ENCODE data around the gene DDI1. TPM values are rescaled to one million over a fixed set of nuclear protein-coding genes. Genes with fewer than 3 reads are reported as not detected.

Gene DDI1
- total RNA-seq = not detected
- long read RNA-seq = 0 reads

DNA sequence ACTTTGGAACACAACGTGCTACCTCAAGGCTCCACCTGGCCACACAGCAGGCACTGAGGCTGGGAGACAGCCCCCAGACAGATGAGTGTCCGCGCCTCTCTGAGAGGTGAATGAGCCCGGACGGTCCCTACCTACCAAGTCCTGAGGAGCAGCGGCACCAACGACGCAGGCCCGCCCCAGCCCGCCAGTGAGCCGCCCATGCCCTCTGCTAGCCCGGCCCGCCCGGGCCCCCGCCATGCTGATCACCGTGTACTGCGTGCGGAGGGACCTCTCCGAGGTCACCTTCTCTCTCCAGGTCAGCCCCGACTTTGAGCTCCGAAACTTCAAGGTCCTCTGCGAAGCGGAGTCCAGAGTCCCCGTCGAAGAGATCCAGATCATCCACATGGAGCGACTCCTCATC, at the start of gene DDI1:
Gene DDI1 (plus strand): TSS at position 53 of the 400 bp plus-strand sequence. CDS start 183 bp downstream, at position 236.
- ATAC-seq = no peak
- intact Hi-C loops (cut with DNase I, micrococcal nuclease) = no loop called here
- no peak for DNase-seq

DNA sequence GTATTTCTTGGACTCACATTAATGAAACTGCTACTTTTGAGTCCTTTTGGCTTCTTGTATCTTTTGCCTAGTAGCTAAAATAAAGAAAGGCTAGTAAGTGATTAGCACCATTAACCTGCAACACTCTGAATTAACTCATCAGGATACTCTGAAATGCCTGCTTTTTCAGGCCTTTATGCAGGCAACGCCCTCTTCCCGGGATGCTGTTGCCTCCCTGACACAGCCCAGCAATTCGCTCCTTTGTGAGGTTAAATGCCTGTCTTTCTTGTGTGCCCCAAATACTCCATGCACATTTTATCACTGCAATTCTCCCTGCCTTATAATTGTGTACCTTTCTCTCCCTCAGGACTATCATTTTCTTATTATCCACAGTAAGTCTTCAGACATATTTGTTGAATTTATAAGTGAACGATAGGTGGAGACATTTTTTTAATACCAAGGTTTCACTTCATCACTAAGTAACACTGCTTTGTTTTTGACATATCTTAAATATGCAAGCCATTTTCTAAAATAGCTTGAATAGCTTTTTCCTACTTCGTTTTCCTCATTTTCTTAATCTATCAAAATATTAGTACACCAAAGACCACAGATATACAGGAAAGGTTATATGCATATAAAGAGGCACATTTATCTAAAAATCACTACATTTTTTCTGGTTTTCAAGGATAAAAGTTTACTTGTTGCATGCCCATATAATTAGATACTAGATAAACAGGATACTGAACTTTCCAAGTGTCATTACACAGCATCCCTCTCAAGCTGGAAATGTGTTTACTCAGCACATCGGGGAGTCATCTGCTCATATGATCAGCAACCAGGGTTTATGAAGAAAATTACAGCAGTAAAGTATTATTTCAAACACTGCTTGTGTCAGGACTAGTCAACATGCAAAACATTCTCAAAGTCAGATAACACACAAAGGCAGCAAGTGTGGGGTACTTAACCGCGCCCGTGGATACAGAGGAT, 48.5 kb upstream of the DDI1 start:
- ATAC-seq (no peak), DNase-seq (no peak)
- intact Hi-C loops (cut with DNase I, micrococcal nuclease) = no loop called here

GRCh38 chr11:103988595-103988969, 47.9 kb upstream of the DDI1 start:
- ATAC-seq = no peak
- DNase-seq = no peak
- intact Hi-C loops (cut with DNase I, micrococcal nuclease) = no loop called here

DNA sequence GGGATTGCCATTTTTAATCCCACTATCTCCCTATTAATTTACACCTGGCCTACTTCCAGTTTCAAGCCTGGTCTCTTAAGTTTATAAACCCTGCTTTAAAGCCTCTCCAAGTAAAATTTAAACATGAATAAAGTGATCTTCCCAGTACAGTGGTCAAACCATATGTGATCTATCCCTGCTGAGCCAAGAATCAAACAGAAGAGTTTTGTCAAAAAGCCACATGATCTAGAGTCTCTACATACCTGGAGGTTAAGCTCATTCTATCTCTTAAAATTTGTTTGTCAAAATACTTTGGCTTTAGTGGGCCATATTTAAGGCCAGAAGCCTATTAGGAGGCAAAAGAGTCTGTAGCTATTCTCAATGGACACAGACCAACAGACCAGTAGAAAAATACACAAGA, 42.9 kb upstream of the DDI1 start:
- ATAC-seq = no peak
- intact Hi-C loops (cut with DNase I, micrococcal nuclease) = no loop called here
- DNase-seq = no peak

DNA sequence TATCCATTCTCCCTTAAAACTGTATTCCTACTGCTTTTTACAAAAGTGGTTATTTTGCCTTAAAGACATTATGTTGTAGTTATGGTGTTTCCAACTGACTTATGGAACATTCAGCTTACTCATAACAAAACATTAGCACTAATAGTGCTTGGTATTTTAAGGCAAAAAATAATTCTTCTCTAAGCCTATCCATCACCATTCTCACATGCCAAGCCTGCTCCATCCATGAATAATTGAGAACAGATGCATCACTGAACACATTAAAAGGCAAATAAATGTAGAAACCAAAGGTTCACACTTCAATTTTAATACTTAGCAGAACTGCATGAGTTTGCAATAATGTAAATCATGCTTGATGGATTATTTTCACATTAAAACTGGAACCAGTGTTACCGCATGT, 42.3 kb upstream of the DDI1 start:
- no peak for DNase-seq
- ATAC-seq = no peak

DNA sequence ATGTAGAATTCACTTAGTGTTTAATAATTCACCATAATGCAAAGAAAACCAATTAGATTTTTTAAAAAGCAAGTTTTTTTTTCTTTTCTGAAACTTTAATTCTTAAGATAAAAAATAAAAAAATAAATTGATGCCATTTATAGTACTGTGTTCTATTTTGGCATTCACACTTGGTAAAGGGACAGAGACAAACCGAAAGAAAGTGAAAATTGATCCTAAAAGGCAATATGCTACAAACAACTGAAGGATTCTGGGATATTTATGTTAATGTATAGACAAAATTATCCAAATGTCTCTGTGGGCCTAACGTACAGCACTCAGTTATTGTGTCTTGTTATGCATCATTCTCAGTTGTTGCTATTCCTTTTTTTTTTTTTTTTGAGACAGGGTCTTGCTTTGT, 41.9 kb upstream of the DDI1 start:
- intact Hi-C loops (cut with DNase I, micrococcal nuclease) = no loop called here
- DNase-seq = no peak
- ATAC-seq = no peak

More for the DNA sequence above, 42.3 kb upstream of the DDI1 start:
- intact Hi-C loops (cut with DNase I, micrococcal nuclease) = no loop called here

DNA sequence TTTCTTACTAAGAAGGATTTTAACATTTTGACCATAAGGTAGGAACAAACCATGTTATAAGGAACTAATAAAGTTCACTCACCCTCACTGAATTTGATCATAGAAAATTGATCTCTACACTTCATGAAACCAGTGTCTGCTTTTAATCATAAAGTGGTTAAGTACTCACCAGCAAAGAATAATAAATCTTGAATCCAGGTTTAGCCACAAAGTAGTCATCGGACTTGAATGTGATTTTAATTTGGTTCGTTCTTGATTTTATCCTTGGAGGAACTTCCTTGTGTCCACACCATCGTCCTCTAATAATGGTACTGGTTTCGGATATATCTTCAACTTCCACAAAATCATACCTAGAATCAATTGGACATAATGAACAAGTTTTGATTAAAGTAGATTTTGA, 40.5 kb upstream of the DDI1 start:
- no peak for ATAC-seq
- no peak for DNase-seq
- intact Hi-C loops (cut with DNase I, micrococcal nuclease) = no loop called here

DNA sequence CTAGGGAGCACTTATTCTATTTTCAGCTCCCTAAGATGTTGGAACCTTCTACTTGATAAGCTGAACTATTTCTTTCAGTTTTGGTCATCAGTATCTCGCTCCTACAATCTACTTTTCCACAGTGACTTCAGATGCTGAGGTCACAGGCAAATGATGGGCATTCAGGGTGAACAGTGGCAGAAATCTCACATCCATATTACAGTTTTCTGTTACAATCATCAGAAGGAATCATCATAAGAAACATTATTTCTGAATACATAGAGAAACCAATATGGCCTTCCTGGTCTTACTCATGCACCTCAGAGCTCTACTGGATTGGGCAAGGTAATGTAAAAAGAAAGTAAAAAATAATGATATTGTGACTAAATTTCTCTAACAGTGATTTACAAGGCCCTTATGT, 39.4 kb upstream of the DDI1 start:
- DNase-seq = no peak
- intact Hi-C loops (cut with DNase I, micrococcal nuclease) = no loop called here

DNA sequence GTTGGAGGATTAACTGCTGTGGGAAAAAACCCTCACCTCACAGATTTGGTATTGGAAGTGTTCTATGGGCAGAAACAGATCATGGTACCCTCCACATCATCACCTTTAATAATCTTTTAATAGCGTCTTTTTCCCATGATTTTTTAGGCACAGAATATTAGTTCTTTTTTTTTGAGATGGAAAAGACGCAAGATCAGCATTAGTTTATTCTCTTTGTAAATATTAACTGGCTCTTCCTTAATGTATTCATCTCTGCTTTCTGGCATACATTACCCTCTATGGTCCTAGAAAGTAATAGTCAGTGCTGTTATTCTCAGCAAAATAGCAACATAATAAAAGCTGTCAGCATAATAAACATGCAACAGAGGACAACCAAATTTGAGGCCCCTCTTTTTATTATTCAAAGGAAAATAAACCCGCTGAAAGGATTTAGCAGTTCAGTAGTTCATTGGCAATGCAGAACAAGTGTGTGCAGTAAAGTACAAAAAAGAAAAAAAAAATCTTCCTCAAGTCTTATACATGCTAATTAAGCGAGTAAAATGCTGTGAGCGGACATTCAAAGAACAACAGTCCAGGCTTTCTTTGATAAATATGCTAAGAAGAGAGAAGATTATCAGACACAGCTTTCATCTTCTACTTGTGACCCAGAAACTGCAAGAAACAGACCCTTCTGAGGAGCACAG, 37.5 kb upstream of the DDI1 start:
- no peak for DNase-seq
- no peak for ATAC-seq

More for the DNA sequence above, 39.4 kb upstream of the DDI1 start:
- ATAC-seq = no peak

GRCh38 chr11:104000798-104001197, 35.6 kb upstream of the DDI1 start:
- intact Hi-C loops (cut with DNase I, micrococcal nuclease) = no loop called here
- ATAC-seq (no peak), DNase-seq (no peak)

More for the DNA sequence above, 37.5 kb upstream of the DDI1 start:
- intact Hi-C loops (cut with DNase I, micrococcal nuclease) = no loop called here

DNA sequence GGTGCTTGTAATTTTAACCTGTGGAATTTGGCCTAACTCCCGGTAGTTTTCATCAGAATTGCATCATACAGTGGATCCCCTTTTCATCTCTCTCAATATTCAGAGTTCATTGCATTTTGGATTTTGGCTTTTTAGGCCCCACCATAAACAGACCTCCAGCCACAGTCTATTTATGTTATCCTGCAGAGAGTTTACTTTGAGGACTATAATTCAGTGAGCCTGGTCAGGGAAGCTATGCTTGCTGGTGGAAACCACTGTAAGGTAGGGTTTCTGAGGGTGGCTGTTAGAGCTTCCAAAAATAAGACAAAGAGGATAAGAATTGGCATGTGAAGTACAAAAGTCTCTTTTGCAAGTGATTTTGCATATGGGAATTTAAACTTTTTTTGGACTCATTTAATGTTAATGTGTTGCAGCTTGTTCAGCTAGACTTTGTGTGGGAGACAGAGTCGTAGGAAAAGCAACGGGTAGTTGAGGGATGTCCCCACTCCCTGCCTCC, 34.8 kb upstream of the DDI1 start:
- no peak for DNase-seq
- intact Hi-C loops (cut with DNase I, micrococcal nuclease) = no loop called here
- ATAC-seq = no peak

- DNase-seq (no peak), ATAC-seq (no peak)
- intact Hi-C loops (cut with DNase I, micrococcal nuclease) = no loop called here
Observed at GRCh38 chr11:104003491-104003890, 32.9 kb upstream of the DDI1 start.

- no peak for ATAC-seq
Observed at GRCh38 chr11:104005234-104005855, 31.1 kb upstream of the DDI1 start.

DNA sequence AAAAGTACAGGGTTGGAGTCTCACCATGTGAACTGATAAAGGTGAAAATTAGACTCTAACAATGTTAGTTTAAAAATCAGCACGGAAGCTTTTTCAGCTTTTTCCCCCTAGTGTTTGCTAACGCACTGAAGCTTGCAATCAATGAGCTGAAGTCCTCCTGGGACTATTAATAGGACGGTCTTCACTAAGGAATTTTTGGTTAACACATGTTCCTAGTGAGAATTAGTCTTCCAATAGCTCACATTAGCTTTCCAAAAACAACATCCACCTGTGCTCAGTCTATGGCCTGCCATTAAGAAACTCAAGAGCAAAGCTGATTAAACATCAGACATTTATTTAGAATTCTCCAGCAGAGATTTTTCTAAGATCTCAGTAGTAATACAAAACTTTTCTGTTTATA, 26.7 kb upstream of the DDI1 start:
- no peak for ATAC-seq
- no peak for DNase-seq
- intact Hi-C loops (cut with DNase I, micrococcal nuclease) = no loop called here

More at GRCh38 chr11:104005234-104005855, 31.1 kb upstream of the DDI1 start:
- DNase-seq = no peak
- intact Hi-C loops (cut with DNase I, micrococcal nuclease) = no loop called here

DNA sequence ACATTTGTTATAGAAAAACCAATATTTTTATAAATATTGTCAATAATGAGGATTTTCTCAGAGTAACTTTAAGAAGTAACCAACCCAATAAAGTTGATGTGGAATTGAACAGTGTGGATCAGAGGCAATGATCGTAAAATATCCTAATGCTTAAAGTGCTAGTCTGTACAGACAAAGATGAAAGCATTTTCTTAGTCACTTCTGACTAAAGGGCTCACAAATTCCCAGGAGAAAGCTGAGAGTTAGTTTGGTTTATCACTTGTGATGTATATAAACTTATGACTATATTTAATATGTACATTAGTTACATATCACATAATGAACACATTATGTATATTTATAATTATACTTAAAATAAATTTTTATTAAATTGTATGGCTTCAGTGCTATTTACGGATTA, 25.4 kb upstream of the DDI1 start:
- no peak for ATAC-seq
- intact Hi-C loops (cut with DNase I, micrococcal nuclease) = no loop called here
- no peak for DNase-seq

DNA sequence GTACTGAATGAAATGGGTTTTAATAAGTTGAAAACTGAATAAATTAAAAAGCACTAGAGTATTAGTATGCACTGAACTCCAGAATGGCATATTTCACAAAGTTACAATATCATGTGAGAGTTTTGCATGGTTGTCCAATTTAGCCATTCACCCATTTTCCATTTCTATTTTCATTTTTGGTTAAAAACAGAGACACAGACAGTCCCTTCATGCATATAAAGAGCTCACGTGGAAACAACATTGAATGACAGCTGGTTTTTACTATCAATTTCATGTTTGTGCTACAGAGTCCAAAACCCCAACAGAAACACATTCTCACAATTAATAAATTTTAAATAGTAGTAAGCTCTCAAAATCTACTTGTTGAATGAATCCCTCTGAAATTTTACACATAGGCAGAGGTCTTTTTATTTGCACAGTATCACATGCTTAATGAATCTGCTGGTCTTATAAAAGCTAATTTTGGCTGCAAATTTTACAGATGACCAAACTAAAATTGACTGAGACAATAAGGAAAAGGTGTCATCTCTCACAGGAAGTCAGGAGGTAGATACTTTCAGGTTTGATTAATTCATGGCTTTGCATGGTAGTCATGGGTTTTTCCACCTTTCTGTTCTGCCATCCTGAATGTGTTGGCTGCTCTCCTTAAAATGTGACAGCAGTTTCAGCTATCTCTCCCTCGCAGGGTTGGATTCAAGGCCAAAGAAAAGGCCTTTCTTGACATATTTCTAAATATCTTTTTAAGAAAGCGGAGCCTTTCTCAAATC, 20.6 kb upstream of the DDI1 start:
- ATAC-seq = no peak
- intact Hi-C loops (cut with DNase I, micrococcal nuclease) = no loop called here
- DNase-seq = no peak

DNA sequence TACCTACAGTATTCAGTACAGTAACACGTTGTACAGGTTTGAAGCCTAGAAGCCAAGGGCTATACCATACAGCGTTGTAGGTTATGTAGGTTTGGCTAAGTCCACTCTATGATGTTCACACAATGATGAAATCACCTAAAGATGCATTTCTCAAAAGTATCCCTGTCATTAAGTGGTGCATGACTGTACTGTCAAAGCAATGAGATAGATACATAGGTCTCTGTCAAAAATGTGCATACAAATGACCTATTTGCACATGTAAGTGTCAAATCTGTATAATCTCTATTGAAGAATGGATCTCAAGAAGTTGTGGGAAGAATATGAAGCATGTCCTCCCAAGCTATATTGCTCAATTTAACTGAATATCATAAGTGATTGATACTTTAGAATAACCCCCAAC, 11.9 kb upstream of the DDI1 start:
- DNase-seq (no peak), ATAC-seq (no peak)
- intact Hi-C loops (cut with DNase I, micrococcal nuclease) = no loop called here

- DNase-seq = no peak
- intact Hi-C loops (cut with DNase I, micrococcal nuclease) = no loop called here
- ATAC-seq = no peak
Observed at GRCh38 chr11:104028476-104029263, 7.8 kb upstream of the DDI1 start.
